ENCODE measurements around the gene ARHGAP10.
"Not testable (repeated sequence)": the region's sequence is repeated elsewhere in the genome, so short reads cannot be mapped to it uniquely, and the experiment has no call there.

ARHGAP10 gene

DNA sequence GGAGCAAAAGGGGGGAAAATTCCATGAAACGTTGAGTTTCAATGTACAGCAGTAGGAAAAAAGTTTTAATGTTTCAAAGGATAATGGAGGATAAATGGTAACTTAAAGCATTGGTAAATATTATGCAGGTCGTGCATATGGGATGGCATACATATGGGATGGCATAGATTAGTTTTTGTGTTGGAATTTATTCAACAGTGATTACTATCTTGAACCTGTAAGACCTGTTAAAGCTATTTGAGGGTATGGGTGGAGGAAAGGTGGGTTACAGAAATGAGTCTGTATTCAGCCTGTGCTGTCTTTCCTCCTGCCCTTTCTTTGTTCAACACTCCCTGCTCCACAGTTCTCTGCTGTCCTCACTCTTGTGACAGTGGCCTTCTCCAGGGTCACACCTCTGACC, 54.6 kb downstream of the ARHGAP10 start:
- Mint-ChIP-seq H3K27me3 (peaks cover 10% of the 10 kb centered on the region), H3K4me3 (no peak overlapping the region), H3K4me1 (no peaks in the 10 kb centered on the region), H3K27ac (no peak overlapping the region), H3K36me3 (no peaks in the 10 kb centered on the region), H3K9me3 (no peaks in the 10 kb centered on the region)
- no peak for DNase-seq
- CTCF ChIA-PET = interaction anchor here (3.7 kb wide), 1 partner anchor 81 kb away, joined by 15 read pairs; no protein-coding TSS in a partner anchor

DNA sequence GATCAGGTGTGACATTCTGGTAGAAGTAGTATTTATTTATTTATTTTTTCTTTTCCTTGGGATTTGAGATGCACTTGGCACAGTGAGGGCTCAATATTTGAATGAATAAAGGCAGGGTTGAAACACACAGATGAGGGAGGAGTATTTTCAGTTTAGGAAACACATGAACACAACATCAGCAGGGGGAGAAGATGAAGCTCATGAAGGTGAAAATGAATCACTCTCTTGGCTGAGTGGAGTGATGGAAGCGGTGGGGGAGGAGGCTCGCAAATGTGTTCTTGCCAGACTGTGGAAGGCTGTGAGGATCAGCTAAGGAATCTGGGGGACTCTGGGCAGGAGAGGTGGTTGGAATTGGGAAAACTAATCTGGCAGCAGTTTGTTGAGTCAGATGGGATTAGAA, 55.3 kb downstream of the ARHGAP10 start:
- no peak for DNase-seq
- Mint-ChIP-seq H3K36me3 (no peaks in the 10 kb centered on the region), H3K27ac (no peak overlapping the region), H3K4me3 (no peak overlapping the region), H3K4me1 (peaks cover 4% of the 10 kb centered on the region), H3K27me3 (peaks cover 10% of the 10 kb centered on the region), H3K9me3 (no peaks in the 10 kb centered on the region)
- CTCF ChIA-PET = interaction anchor here (3.7 kb wide), 1 partner anchor 80 kb away, joined by 15 read pairs; no protein-coding TSS in a partner anchor

DNA sequence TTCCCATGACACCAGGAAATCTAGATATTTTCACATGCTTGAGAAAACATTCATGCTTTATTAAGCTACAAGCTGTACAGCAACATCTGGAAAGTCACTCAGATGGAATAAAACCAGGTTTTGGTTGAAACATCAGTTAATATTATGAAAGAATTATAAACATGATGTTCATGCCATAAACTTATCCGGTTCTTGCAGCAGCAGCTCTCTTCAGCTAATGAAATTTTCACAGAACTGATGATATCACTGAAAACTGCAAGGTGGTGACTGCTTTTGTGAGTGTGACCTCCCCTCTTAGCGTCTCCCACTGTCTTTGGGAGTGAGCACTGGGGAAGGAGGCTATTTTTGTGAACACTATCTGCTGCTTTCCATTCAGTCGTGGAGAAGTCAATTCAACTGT, 56.9 kb downstream of the ARHGAP10 start:
- H3K27me3 Mint-ChIP-seq = peaks cover 10% of the 10 kb centered on the region
- H3K9me3 Mint-ChIP-seq = no peaks in the 10 kb centered on the region
- CTCF ChIA-PET = interaction anchor here (2.2 kb wide), 1 partner anchor 78 kb away, joined by 7 read pairs; no protein-coding TSS in a partner anchor
- no peak overlapping the region for H3K4me3 Mint-ChIP-seq
- DNase-seq = no peak
- H3K4me1 Mint-ChIP-seq = peaks cover 20% of the 10 kb centered on the region
- H3K27ac Mint-ChIP-seq = no peak overlapping the region
- H3K36me3 Mint-ChIP-seq = no peaks in the 10 kb centered on the region

DNA sequence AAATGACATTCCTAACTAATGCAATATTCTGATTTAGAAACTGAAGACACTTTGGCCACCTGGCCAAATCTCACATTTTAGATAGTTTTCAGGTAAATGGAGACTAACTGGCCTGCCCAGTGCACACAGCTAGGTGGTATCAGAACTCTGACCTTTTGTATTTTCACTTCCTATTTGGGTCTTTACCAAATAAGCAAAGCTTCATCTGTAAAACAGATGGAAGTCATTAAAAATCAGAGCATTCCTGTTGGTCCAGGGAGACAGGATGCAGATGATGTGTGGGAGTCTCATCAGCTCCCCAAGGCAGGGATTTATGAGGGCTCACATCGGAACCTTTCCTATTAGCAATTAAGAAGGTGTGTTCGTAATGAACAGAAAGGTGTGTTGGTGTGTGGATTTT, 57.7 kb downstream of the ARHGAP10 start:
- no peaks in the 10 kb centered on the region for H3K9me3 Mint-ChIP-seq
- no peak overlapping the region for H3K27ac Mint-ChIP-seq
- CTCF ChIA-PET = interaction anchor here (2.2 kb wide), 1 partner anchor 77 kb away, joined by 7 read pairs; no protein-coding TSS in a partner anchor
- H3K36me3 Mint-ChIP-seq = no peaks in the 10 kb centered on the region
- DNase-seq = no peak
- H3K27me3 Mint-ChIP-seq = peaks cover 10% of the 10 kb centered on the region
- H3K4me1 Mint-ChIP-seq = peaks cover 28% of the 10 kb centered on the region
- H3K4me3 Mint-ChIP-seq = no peak overlapping the region

- H3K27ac Mint-ChIP-seq = no peak overlapping the region
- no peaks in the 10 kb centered on the region for H3K9me3 Mint-ChIP-seq
Observed at GRCh38 chr4:147790412-147790811, 58.5 kb downstream of the ARHGAP10 start.

GRCh38 chr4:147791341-147791740, 59.5 kb downstream of the ARHGAP10 start:
- Mint-ChIP-seq H3K36me3 (no peaks in the 10 kb centered on the region), H3K4me1 (peaks cover 34% of the 10 kb centered on the region), H3K4me3 (no peak overlapping the region), H3K27me3 (peaks cover 10% of the 10 kb centered on the region), H3K9me3 (no peaks in the 10 kb centered on the region), H3K27ac (no peak overlapping the region)
- CTCF ChIA-PET = interaction anchor here (2.7 kb wide), 1 partner anchor 76 kb away, joined by 11 read pairs; no protein-coding TSS in a partner anchor
- DNase-seq = no peak

More at GRCh38 chr4:147790412-147790811, 58.5 kb downstream of the ARHGAP10 start:
- peaks cover 10% of the 10 kb centered on the region for H3K27me3 Mint-ChIP-seq
- CTCF ChIA-PET = interaction anchor here (2.2 kb wide), 1 partner anchor 76 kb away, joined by 7 read pairs; no protein-coding TSS in a partner anchor
- no peaks in the 10 kb centered on the region for H3K36me3 Mint-ChIP-seq
- H3K4me1 Mint-ChIP-seq = peaks cover 34% of the 10 kb centered on the region
- DNase-seq = no peak
- no peak overlapping the region for H3K4me3 Mint-ChIP-seq

- CTCF ChIA-PET = interaction anchor here (2.7 kb wide), 1 partner anchor 75 kb away, joined by 11 read pairs; no protein-coding TSS in a partner anchor
- Mint-ChIP-seq H3K27me3 (peaks cover 8% of the 10 kb centered on the region), H3K36me3 (no peaks in the 10 kb centered on the region), H3K4me3 (peak overlapping the region; percentile 70), H3K9me3 (no peaks in the 10 kb centered on the region), H3K27ac (peak overlapping the region; percentile 77), H3K4me1 (peaks cover 34% of the 10 kb centered on the region)
- no peak for DNase-seq
Observed at GRCh38 chr4:147791865-147792264, 60.0 kb downstream of the ARHGAP10 start.

- no peak for DNase-seq
- CTCF ChIA-PET = interaction anchor here (1.3 to 2.8 kb wide), 4 partner anchors 51 to 85 kb away, joined by 4 to 11 read pairs (median 7); no protein-coding TSS in a partner anchor
- Mint-ChIP-seq H3K27ac (no peak overlapping the region), H3K4me1 (peaks cover 36% of the 10 kb centered on the region), H3K4me3 (no peak overlapping the region), H3K36me3 (no peaks in the 10 kb centered on the region), H3K9me3 (no peaks in the 10 kb centered on the region), H3K27me3 (no peaks in the 10 kb centered on the region)
Observed at GRCh38 chr4:147793569-147794313, 61.9 kb downstream of the ARHGAP10 start.

- CTCF ChIA-PET = interaction anchor here (1.3 to 2.8 kb wide), 3 partner anchors 51 to 86 kb away, joined by 4 to 10 read pairs (median 4); no protein-coding TSS in a partner anchor
- H3K4me1 Mint-ChIP-seq = peaks cover 41% of the 10 kb centered on the region
- no peaks in the 10 kb centered on the region for H3K27me3 Mint-ChIP-seq
- no peak overlapping the region for H3K4me3 Mint-ChIP-seq
- no peaks in the 10 kb centered on the region for H3K36me3 Mint-ChIP-seq
- DNase-seq = no peak
- H3K27ac Mint-ChIP-seq = no peak overlapping the region
- H3K9me3 Mint-ChIP-seq = no peaks in the 10 kb centered on the region
Observed at GRCh38 chr4:147794314-147794680, 62.4 kb downstream of the ARHGAP10 start.

GRCh38 chr4:147794787-147795413, 63.0 kb downstream of the ARHGAP10 start:
- CTCF ChIA-PET = interaction anchor here (1.6 to 2.8 kb wide), 2 partner anchors 63 to 71 kb away, joined by 5 to 10 read pairs; partner anchors contain the start of gene ARHGAP10
- H3K27me3 Mint-ChIP-seq = peaks cover under 1% of the 10 kb centered on the region
- peaks cover 47% of the 10 kb centered on the region for H3K4me1 Mint-ChIP-seq
- H3K9me3 Mint-ChIP-seq = no peaks in the 10 kb centered on the region
- H3K27ac Mint-ChIP-seq = no peak overlapping the region
- H3K4me3 Mint-ChIP-seq = no peak overlapping the region
- no peak for DNase-seq
- no peaks in the 10 kb centered on the region for H3K36me3 Mint-ChIP-seq

DNA sequence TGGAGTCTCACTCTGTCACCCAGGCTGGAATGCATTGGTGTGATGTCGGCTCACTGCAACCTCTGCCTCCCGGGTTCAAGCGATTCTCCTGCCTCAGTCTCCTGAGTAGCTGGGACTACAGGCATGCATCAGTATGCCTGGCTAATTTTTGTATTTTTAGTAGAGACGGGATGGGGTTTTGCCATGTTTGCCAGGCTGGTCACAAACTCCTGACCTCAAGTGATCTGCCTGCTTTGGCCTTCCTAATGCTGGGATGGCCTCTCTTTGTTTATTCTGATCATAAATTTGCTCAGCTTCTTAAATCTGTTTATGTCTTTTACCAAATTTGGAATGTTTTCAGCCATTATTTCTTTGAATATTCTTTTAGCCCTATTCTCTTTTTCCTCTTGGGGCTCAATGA, 67.2 kb downstream of the ARHGAP10 start:
- H3K27ac Mint-ChIP-seq, H3K4me3 Mint-ChIP-seq, CTCF ChIA-PET, H3K9me3 Mint-ChIP-seq, DNase-seq, H3K36me3 Mint-ChIP-seq, H3K27me3 Mint-ChIP-seq: not testable (repeated sequence)
- H3K4me1 Mint-ChIP-seq = peaks cover 35% of the 10 kb centered on the region

DNA sequence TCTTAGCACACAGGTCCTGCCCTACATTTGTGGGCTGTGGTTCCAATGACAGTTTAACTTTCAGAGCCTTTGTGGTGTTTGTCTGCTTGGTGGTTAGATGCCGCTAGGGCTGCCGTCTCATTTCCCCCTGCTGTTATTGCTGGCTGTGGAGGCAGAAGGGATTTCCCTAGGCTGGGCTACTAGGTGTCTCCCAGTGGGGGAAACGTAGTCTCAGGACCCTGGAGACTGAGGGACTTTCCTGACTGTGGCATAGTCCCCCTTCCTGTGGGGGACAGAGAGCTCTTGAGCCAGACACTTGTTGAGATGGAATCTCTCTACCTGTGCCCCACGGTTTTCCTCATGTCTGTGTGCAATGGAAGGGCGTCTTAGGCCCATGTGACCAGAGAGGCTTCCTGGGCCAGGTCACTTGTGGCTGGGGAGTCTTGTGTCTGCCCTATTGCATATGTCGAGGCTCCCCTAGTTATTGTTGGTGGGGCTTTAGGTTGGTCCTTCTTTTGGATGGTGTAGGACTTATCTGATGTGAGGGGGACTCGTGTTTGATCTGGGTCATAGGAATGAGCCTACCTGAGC, 68.2 kb downstream of the ARHGAP10 start:
- no peaks in the 10 kb centered on the region for H3K9me3 Mint-ChIP-seq
- CTCF ChIA-PET = interaction anchor here (0.9 kb wide), 1 partner anchor 67 kb away, joined by 5 read pairs; no protein-coding TSS in a partner anchor
- H3K4me1 Mint-ChIP-seq = peaks cover 25% of the 10 kb centered on the region
- no peaks in the 10 kb centered on the region for H3K36me3 Mint-ChIP-seq
- H3K27me3 Mint-ChIP-seq = peaks cover 10% of the 10 kb centered on the region
- H3K4me3 Mint-ChIP-seq = no peak overlapping the region
- H3K27ac Mint-ChIP-seq = no peak overlapping the region
- DNase-seq = peak; percentile 69

GRCh38 chr4:147801820-147802219, 69.9 kb downstream of the ARHGAP10 start:
- H3K36me3 Mint-ChIP-seq = no peaks in the 10 kb centered on the region
- H3K4me1 Mint-ChIP-seq = peaks cover 24% of the 10 kb centered on the region
- CTCF ChIA-PET = no interaction called here
- H3K27ac Mint-ChIP-seq = no peak overlapping the region
- no peak for DNase-seq
- no peak overlapping the region for H3K4me3 Mint-ChIP-seq
- H3K9me3 Mint-ChIP-seq = no peaks in the 10 kb centered on the region
- H3K27me3 Mint-ChIP-seq = peaks cover 13% of the 10 kb centered on the region

- CTCF ChIA-PET = no interaction called here
- Mint-ChIP-seq H3K27me3 (peaks cover 13% of the 10 kb centered on the region), H3K4me3 (no peak overlapping the region), H3K27ac (no peak overlapping the region), H3K9me3 (no peaks in the 10 kb centered on the region), H3K4me1 (peaks cover 24% of the 10 kb centered on the region), H3K36me3 (no peaks in the 10 kb centered on the region)
- DNase-seq = no peak
Observed at GRCh38 chr4:147802346-147802745, 70.5 kb downstream of the ARHGAP10 start.
